MCF 10A (cell line): ENCODE data around the gene FHOD1. TPM values are rescaled to one million over a fixed set of nuclear protein-coding genes. Genes with fewer than 3 reads are reported as not detected.

Source experiments
- BruUV-seq: library from RNA; stranded (reverse); fragments of 400-500 nt; replicated peaks from 2 replicates; lab custom pipeline; 2021; lab: Mats Ljungman, UMichigan
- CTCF ChIA-PET: fragments of 300-600 bp; sonication (Branson Sonifier 250); formaldehyde crosslinking; extraction: SDS; loops from one replicate; lab custom pipeline; 2021; ENCODE audit warnings: antibody characterized with exemption, inconsistent platforms; lab: Yijun Ruan, JAX
- POLR2A ChIA-PET: fragments of 300-600, 350-650 bp; sonication (Branson Sonifier 250); formaldehyde crosslinking; extraction: SDS; loops from one replicate; lab custom pipeline; 2020; ENCODE audit warnings: antibody characterized with exemption, inconsistent platforms; lab: Yijun Ruan, JAX
- DNase-seq: peaks from one replicate; pipeline ENCODE4 v3.0.0-alpha.2; 2018; ENCODE audit not compliant: unreplicated experiment
- H3K27ac Mint-ChIP-seq: one replicate; pipeline ENCODE4 v1.8.0; 2022; ENCODE audit warnings: mild to moderate bottlenecking, low read depth, mixed read lengths; ENCODE audit not compliant: unreplicated experiment
- H3K27me3 Mint-ChIP-seq: one replicate; pipeline ENCODE4 v1.8.0; 2022; ENCODE audit warnings: mixed read lengths; ENCODE audit not compliant: insufficient read depth, unreplicated experiment
- H3K36me3 Mint-ChIP-seq: one replicate; pipeline ENCODE4 v1.8.0; 2022; ENCODE audit warnings: mild to moderate bottlenecking, moderate library complexity, mixed read lengths; ENCODE audit not compliant: insufficient read depth, unreplicated experiment
- H3K4me1 Mint-ChIP-seq: one replicate; pipeline ENCODE4 v1.8.0; 2022; ENCODE audit warnings: mixed read lengths; ENCODE audit not compliant: insufficient read depth, unreplicated experiment
- H3K4me3 Mint-ChIP-seq: one replicate; pipeline ENCODE4 v1.8.0; 2022; ENCODE audit warnings: mild to moderate bottlenecking, moderate library complexity, mixed read lengths; ENCODE audit not compliant: unreplicated experiment
- H3K9me3 Mint-ChIP-seq: one replicate; pipeline ENCODE4 v1.8.0; 2022; ENCODE audit warnings: mixed read lengths; ENCODE audit not compliant: unreplicated experiment
- intact Hi-C: fragments of 100-400 bp; cut with micrococcal nuclease; formaldehyde crosslinking; loops from 2 replicates; pipeline ENCODE4 v1.14.1; 2022
- total RNA-seq: library from RNA; stranded (reverse); gene quantifications from 2 replicates; pipeline ENCODE4 v1.2.3, GENCODE V29; 2022
- TF ChIP-seq, protein P1 (sequence below): fragments of 200-600 bp; IDR thresholded peaks from one replicate; pipeline ENCODE4 v1.8.0; 2022; ENCODE audit warnings: antibody characterized with exemption, mild to moderate bottlenecking; ENCODE audit not compliant: unreplicated experiment

The FHOD1 gene
- total RNA-seq, 1 experiment from 2014 or later = 14.7 TPM

DNA sequence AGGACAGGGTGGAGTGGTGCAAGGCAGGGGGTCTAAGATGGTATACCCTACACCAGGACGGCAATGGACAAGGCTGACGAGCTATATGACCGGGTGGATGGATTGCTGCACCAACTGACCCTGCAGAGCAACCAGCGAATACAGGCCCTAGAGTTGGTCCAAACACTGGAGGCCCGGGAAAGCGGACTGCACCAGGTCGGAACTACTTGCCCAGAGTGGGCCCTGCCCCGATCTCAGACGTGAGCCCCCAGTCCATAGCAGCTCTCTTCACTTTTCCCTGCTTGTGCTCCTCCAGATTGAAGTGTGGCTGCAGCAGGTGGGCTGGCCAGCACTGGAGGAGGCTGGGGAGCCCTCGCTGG is 35.1 kb upstream of the FHOD1 start:
- POLR2A ChIA-PET = interaction anchor here (0.8 to 1.3 kb wide), 2 partner anchors 13 to 18 kb away, joined by 3 to 5 read pairs; no protein-coding TSS in a partner anchor
- TF ChIP-seq, protein P1, sequence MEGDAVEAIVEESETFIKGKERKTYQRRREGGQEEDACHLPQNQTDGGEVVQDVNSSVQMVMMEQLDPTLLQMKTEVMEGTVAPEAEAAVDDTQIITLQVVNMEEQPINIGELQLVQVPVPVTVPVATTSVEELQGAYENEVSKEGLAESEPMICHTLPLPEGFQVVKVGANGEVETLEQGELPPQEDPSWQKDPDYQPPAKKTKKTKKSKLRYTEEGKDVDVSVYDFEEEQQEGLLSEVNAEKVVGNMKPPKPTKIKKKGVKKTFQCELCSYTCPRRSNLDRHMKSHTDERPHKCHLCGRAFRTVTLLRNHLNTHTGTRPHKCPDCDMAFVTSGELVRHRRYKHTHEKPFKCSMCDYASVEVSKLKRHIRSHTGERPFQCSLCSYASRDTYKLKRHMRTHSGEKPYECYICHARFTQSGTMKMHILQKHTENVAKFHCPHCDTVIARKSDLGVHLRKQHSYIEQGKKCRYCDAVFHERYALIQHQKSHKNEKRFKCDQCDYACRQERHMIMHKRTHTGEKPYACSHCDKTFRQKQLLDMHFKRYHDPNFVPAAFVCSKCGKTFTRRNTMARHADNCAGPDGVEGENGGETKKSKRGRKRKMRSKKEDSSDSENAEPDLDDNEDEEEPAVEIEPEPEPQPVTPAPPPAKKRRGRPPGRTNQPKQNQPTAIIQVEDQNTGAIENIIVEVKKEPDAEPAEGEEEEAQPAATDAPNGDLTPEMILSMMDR = no peak
- peaks cover 14% of the 10 kb centered on the region for H3K36me3 Mint-ChIP-seq
- H3K27ac Mint-ChIP-seq = no peak overlapping the region
- no peaks in the 10 kb centered on the region for H3K27me3 Mint-ChIP-seq
- no peak overlapping the region for H3K4me3 Mint-ChIP-seq
- CTCF ChIA-PET = interaction anchor here (0.7 to 3.2 kb wide), 3 partner anchors 14 to 170 kb away, joined by 3 to 12 read pairs (median 3); no protein-coding TSS in a partner anchor
- no peak for DNase-seq
- BruUV-seq = no TSS peak
- peaks cover 20% of the 10 kb centered on the region for H3K4me1 Mint-ChIP-seq
- intact Hi-C loops = no loop called here
- H3K9me3 Mint-ChIP-seq = no peaks in the 10 kb centered on the region

DNA sequence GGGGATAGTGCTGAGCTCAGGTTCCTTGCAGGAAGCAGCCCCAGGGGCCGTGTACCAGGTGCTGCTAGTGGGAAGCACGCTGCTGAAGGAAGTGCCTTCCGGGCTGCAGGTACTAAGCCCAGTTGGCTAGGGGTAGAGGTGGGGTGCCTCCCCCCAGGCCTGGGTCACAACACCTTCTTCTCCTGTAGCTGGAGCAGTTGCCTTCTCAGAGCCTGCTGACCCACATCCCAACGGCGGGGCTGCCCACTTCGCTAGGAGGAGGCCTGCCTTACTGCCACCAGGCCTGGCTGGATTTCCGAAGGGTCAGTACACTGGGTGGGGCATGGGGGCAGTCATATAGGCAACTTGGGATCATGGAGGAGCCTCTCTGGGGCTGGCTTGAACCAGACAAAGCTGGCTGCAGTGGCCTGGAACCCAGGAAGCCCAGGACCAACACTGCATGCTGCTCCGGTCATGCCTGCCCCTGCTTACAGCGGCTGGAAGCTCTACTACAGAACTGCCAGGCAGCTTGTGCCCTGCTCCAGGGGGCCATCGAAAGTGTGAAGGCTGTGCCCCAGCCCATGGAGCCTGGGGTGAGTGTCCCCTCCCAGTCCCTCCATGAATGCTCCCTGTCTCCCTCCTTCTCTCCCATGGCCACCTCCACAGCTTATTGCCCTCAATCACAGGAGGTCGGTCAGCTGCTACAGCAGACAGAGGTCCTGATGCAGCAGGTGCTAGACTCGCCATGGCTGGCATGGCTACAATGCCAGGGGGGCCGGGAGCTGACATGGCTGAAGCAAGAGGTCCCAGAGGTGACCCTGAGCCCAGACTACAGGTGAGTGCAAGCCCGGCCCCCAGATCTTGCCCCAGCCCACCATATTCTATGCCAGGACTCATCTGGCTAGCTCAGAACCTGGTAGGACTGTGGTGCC is 34.5 kb upstream of the FHOD1 start:
- peaks cover 27% of the 10 kb centered on the region for H3K4me1 Mint-ChIP-seq
- POLR2A ChIA-PET = interaction anchor here (0.6 to 1.3 kb wide), 2 partner anchors 12 to 247 kb away, joined by 3 read pairs; no protein-coding TSS in a partner anchor
- DNase-seq = no peak
- no peak overlapping the region for H3K27ac Mint-ChIP-seq
- BruUV-seq = no TSS peak
- peaks cover 20% of the 10 kb centered on the region for H3K36me3 Mint-ChIP-seq
- H3K9me3 Mint-ChIP-seq = no peaks in the 10 kb centered on the region
- no peak overlapping the region for H3K4me3 Mint-ChIP-seq
- TF ChIP-seq, protein P1 = no peak
- intact Hi-C loops = no loop called here
- H3K27me3 Mint-ChIP-seq = no peaks in the 10 kb centered on the region
- CTCF ChIA-PET = interaction anchor here (0.6 to 3.2 kb wide), 5 partner anchors 21 to 280 kb away, joined by 3 to 12 read pairs (median 4); partner anchors contain the start of genes CTCF and ZDHHC1

DNA sequence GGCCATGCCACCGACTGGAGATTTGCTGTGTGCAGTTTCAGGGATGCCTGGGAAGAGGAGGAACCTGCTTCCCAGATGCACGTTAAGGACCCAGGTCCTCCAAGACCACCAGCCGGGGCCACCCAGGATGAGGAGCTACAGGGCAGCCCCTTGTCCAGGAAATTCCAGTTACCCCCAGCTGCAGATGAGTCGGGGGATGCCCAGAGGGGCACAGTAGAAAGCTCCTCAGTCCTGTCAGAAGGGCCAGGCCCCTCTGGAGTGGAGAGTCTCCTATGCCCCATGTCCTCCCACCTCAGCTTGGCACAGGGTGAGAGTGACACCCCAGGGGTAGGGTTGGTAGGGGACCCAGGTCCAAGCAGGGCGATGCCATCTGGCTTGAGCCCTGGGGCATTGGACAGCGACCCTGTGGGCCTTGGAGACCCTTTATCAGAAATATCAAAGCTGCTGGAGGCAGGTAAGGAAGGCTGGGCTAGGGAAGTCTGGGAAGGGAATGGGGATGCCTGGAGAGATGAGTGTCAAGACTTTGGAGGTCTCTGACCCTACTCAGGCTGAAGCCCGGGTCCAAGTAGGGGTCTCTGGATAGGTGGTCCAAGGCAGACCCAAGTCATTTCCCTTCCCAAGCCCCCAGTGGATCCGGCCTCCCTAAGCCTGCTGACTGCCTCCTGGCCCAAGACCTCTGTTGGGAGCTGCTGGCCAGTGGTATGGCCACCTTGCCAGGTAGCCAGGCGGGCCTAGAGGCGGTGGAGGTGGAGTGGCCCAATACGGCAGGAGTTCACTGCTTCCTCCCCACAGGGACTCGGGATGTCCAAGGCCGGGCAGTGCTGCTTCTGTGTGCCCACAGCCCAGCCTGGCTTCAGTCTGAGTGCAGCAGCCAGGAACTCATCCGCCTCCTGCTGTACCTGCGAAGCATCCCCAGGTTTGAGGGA is 33.1 kb upstream of the FHOD1 start:
- CTCF ChIA-PET = interaction anchor here (0.5 to 3.2 kb wide), 8 partner anchors 10 to 282 kb away, joined by 3 to 12 read pairs (median 4); partner anchors contain the start of genes CTCF and ZDHHC1
- POLR2A ChIA-PET = interaction anchor here (0.6 kb wide), 1 partner anchor 246 kb away, joined by 3 read pairs; no protein-coding TSS in a partner anchor
- no peak overlapping the region for H3K27ac Mint-ChIP-seq

More for the DNA sequence above, 33.1 kb upstream of the FHOD1 start:
- Mint-ChIP-seq H3K4me1 (peaks cover 33% of the 10 kb centered on the region), H3K9me3 (no peaks in the 10 kb centered on the region), H3K27me3 (no peaks in the 10 kb centered on the region), H3K4me3 (peak overlapping the region; percentile 74), H3K36me3 (peaks cover 27% of the 10 kb centered on the region)
- TF ChIP-seq, protein P1 = no peak
- intact Hi-C loops = no loop called here
- DNase-seq = no peak
- BruUV-seq = no TSS peak
